ENCODE results near the gene SLC48A1. TPM values are rescaled to one million over a fixed set of nuclear protein-coding genes. Genes with fewer than 3 reads are reported as not detected.

The SLC48A1 gene
- total and polyA plus RNA-seq, 10 of the 15 experiments (the other 5 are each of a cell fraction or from before 2014, with no cell fraction given) = 1.1 to 4.9 (median 1.9) TPM

DNA sequence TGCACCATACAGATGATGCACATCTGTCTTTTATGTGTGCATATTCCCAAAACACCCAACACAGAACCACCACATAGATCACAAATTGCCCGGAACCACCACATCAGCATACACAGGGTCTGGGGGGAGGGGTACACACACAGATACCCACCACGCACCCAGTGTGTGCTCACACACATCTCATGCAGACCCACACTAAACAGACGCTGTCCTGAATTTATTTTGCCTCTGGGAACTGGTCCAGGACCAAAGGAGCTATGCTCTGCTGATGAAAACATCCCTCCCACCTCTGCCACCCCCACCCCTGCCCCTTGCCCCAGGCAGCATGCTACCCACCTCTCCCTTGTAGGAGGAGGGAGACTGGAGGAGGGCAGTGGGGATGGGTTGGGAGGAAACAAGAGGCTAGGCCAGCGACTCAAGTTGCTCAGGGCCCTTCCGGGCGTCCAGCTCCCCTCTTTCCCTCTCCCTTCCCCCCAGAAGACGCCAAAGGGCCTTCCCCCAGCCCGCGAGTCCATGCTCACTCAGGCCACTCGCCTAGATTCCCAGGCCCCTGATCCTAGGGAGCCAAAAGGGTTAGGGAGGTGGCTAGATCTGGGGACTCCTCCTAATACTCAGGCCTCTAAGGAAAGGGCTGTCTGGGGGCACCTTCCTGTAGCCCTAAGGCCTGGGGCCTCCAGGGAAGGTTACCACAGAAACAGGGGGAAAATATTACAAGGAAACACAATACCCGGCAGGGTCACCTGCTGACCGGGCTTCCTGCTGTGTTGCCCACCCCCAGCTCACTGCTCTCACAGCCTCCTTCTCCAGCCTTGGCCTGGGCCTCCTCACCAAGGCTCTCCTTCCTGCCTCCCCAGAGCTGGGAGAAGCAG, 43.6 kb downstream of the SLC48A1 start:
- H2AFZ ChIP-seq (ENCODE audit: control insufficient read depth, low read depth, low read length) = no peak overlapping the region
- no TSS peak for BruUV-seq (replicated peaks)
- intact Hi-C loops (cut with micrococcal nuclease; ENCODE audit: unreplicated experiment) (no loop called here), in situ Hi-C loops (cut with MboI) (no loop called here)
- peaks cover 33% of the 10 kb centered on the region for H3K79me2 ChIP-seq (ENCODE audit: control insufficient read depth, insufficient read depth, low read length)
- H3K9me3 ChIP-seq (replicated peaks; ENCODE audit: control insufficient read depth, insufficient read depth, low read length) = no peaks in the 10 kb centered on the region
- no peaks in the 10 kb centered on the region; a peak in 1 of 4 replicates for H3K36me3 ChIP-seq (ENCODE audit: control insufficient read depth in 2 of 2, insufficient read depth in 2 of 2, low read length in 1 of 2)
- TF ChIP-seq IKZF2 (IDR thresholded peaks at IDR 0.05) (peak in 1 of 2 experiments; percentile 10; a peak in 1 of 4 replicates), POLR2AphosphoS5 (IDR thresholded peaks at IDR 0.05; ENCODE audit: low read length) (no peak)
- ChIA-PET SMC1A (ENCODE audit: uncharacterized antibody, unreplicated experiment) (interaction anchor here (1.4 to 3.0 kb wide), 3 partner anchors 9 to 22 kb away, joined by 7 to 24 read pairs (median 12); no protein-coding TSS in a partner anchor), POLR2A (interaction anchor here (2.3 kb wide), 1 partner anchor 16 kb away, joined by 8 read pairs; no protein-coding TSS in a partner anchor), RAD21 (ENCODE audit: unreplicated experiment) (interaction anchor here (0.6 to 5.3 kb wide), 7 partner anchors 9 to 103 kb away, joined by 3 to 92 read pairs (median 11); no protein-coding TSS in a partner anchor), CTCF (interaction anchor here (0.9 to 5.0 kb wide), 9 partner anchors 9 to 147 kb away, joined by 3 to 108 read pairs (median 4); partner anchors contain the start of gene TMEM106C)
- H3K9ac ChIP-seq (ENCODE audit: control insufficient read depth, insufficient read depth, low read length) = peak overlapping the region; percentile 10; the same call in 1 of the 2 replicates
- H3K4me2 ChIP-seq (ENCODE audit: control insufficient read depth, insufficient read depth) = no peak overlapping the region
- FAIRE-seq (no peak), DNase-seq (ENCODE audit: low read depth, low spot score) (no peak), ATAC-seq (no peak)
- no peak overlapping the region for H3K27ac ChIP-seq (ENCODE audit: control insufficient read depth, insufficient read depth)
- WGBS (ENCODE audit: insufficient coverage, insufficient replicate concordance, low lambda C conversion rate, missing lambda C conversion rate) = 32% methylated on average over 9 of the region's 12 CpGs
- peaks cover 0 to 7% of the 10 kb centered on the region in 2 experiments; a peak in 2 of 4 replicates for H3K27me3 ChIP-seq (replicated peaks in 1 of 2; ENCODE audit: control insufficient read depth in 2 of 2, insufficient read depth in 2 of 2, low read length in 1 of 2)
- H4K20me1 ChIP-seq (ENCODE audit: control insufficient read depth, insufficient read depth) = no peaks in the 10 kb centered on the region; the same call in 1 of the 2 replicates
- peak overlapping the region; percentile 80; the same call in 1 of the 2 replicates for H3K4me3 ChIP-seq
- peaks cover 55% of the 10 kb centered on the region for H3K4me1 ChIP-seq (ENCODE audit: control insufficient read depth, insufficient read depth, low read length)
